ENCODE results near the gene GALNT18.

The GALNT18 gene

GRCh38 chr11:11270236-11270775 lies 351.5 kb downstream of the GALNT18 start:
- DNase-seq (ENCODE audit: extremely low read depth, low read depth) = no peak
- no peak overlapping the region for H3K4me3 ChIP-seq (replicated peaks; ENCODE audit: low read depth, low read length)
- no peak for TF ChIP-seq CTCF (IDR thresholded peaks at IDR 0.05; ENCODE audit: low read depth, low read length, missing control alignments)

- no peak overlapping the region for H3K4me3 ChIP-seq (replicated peaks; ENCODE audit: low read depth, low read length)
- no peak for DNase-seq (ENCODE audit: extremely low read depth, low read depth)
- no peak for TF ChIP-seq CTCF (IDR thresholded peaks at IDR 0.05; ENCODE audit: low read depth, low read length, missing control alignments)
Observed at GRCh38 chr11:11268706-11269105, 353.1 kb downstream of the GALNT18 start.

- no peak for TF ChIP-seq CTCF (IDR thresholded peaks at IDR 0.05; ENCODE audit: low read depth, low read length, missing control alignments)
- no peak for DNase-seq (ENCODE audit: extremely low read depth, low read depth)
- H3K4me3 ChIP-seq (replicated peaks; ENCODE audit: low read depth, low read length) = no peak overlapping the region
Observed at GRCh38 chr11:11268119-11268518, 353.7 kb downstream of the GALNT18 start.

GRCh38 chr11:11267312-11267711 lies 354.5 kb downstream of the GALNT18 start:
- DNase-seq (ENCODE audit: extremely low read depth, low read depth) = no peak
- H3K4me3 ChIP-seq (replicated peaks; ENCODE audit: low read depth, low read length) = no peak overlapping the region
- no peak for TF ChIP-seq CTCF (IDR thresholded peaks at IDR 0.05; ENCODE audit: low read depth, low read length, missing control alignments)

GRCh38 chr11:11265994-11266606 lies 355.7 kb downstream of the GALNT18 start:
- H3K4me3 ChIP-seq (replicated peaks; ENCODE audit: low read depth, low read length) = no peak overlapping the region
- no peak for DNase-seq (ENCODE audit: extremely low read depth, low read depth)
- peak; percentile 93 for TF ChIP-seq CTCF (IDR thresholded peaks at IDR 0.05; ENCODE audit: low read depth, low read length, missing control alignments)

GRCh38 chr11:11265320-11265719 lies 356.5 kb downstream of the GALNT18 start:
- TF ChIP-seq CTCF (IDR thresholded peaks at IDR 0.05; ENCODE audit: low read depth, low read length, missing control alignments) = no peak
- DNase-seq (ENCODE audit: extremely low read depth, low read depth) = no peak
- no peak overlapping the region for H3K4me3 ChIP-seq (replicated peaks; ENCODE audit: low read depth, low read length)

Measured in HFF-Myc (cell line).